Stimulated activated CD4-positive, alpha-beta T cell treated with anti-CD3 and anti-CD28 coated beads, Interleukin-4, amount 100 ng/mL, for 1 hour (primary cell): ENCODE data around the gene EIF1.
A peak's percentile ranks its signal among the peaks of the same experiment; 100 is the strongest.
"Not testable (repeated sequence)": the region's sequence is repeated elsewhere in the genome, so short reads cannot be mapped to it uniquely, and the experiment has no call there.

Experiments used
- DNase-seq: peaks from one replicate; pipeline ENCODE4 v3.0.0-alpha.2; 2020

The EIF1 gene

GRCh38 chr17:41656249-41657023 lies 32.2 kb upstream of the EIF1 start:
- no peak for DNase-seq

- no peak for DNase-seq
Measured at GRCh38 chr17:41657176-41657754, 31.4 kb upstream of the EIF1 start.

- no peak for DNase-seq
Measured at GRCh38 chr17:41657936-41658335, 30.7 kb upstream of the EIF1 start.

GRCh38 chr17:41658846-41659245 lies 29.8 kb upstream of the EIF1 start:
- no peak for DNase-seq

- DNase-seq, result no peak
Measured at GRCh38 chr17:41659427-41660212, 29.1 kb upstream of the EIF1 start.

GRCh38 chr17:41660221-41660711 lies 28.4 kb upstream of the EIF1 start:
- DNase-seq, result no peak

- no peak for DNase-seq
Measured at GRCh38 chr17:41663451-41664171, 25.1 kb upstream of the EIF1 start.

GRCh38 chr17:41664172-41664457 lies 24.6 kb upstream of the EIF1 start:
- no peak for DNase-seq

GRCh38 chr17:41664587-41665565 lies 23.8 kb upstream of the EIF1 start:
- DNase-seq, result no peak

- peak; percentile 89 for DNase-seq
Measured at GRCh38 chr17:41665566-41666236, 23.0 kb upstream of the EIF1 start.

- DNase-seq, result peak; percentile 67
Measured at GRCh38 chr17:41666237-41666641, 22.4 kb upstream of the EIF1 start.

GRCh38 chr17:41666708-41667279 lies 21.9 kb upstream of the EIF1 start:
- DNase-seq, result peak; percentile 90

GRCh38 chr17:41667280-41668041 lies 21.2 kb upstream of the EIF1 start:
- no peak for DNase-seq

- peak; percentile 28 for DNase-seq
Measured at GRCh38 chr17:41672153-41672552, 16.5 kb upstream of the EIF1 start.

- DNase-seq, result not testable (repeated sequence)
Measured at GRCh38 chr17:41675157-41676057, 13.3 kb upstream of the EIF1 start.

- DNase-seq, result no peak
Measured at GRCh38 chr17:41676058-41676419, 12.6 kb upstream of the EIF1 start.

- DNase-seq, result no peak
Measured at GRCh38 chr17:41678411-41678906, 10.2 kb upstream of the EIF1 start.

GRCh38 chr17:41678907-41679739 lies 9.6 kb upstream of the EIF1 start:
- peak; percentile 24 for DNase-seq
